Neural progenitor cell (in vitro differentiated cells): ENCODE results near the gene RALGAPA2. TPM values are rescaled to one million over a fixed set of nuclear protein-coding genes. Genes with fewer than 3 reads are reported as not detected.

Experiments
- DNase-seq: peaks from one replicate; pipeline ENCODE4 v3.0.0-alpha.2; 2016; ENCODE audit warnings: low spot score
- H2AFZ ChIP-seq: fragments of 200-600 bp; sonication (generic); replicated peaks from 2 replicates; pipeline ENCODE4 v1.6.1; 2016; ENCODE audit warnings: antibody characterized with exemption
- H3F3A ChIP-seq: fragments of 200-600 bp; sonication (generic); 2 replicates; pipeline ENCODE4 v1.6.1; 2016; ENCODE audit warnings: antibody characterized with exemption, low read depth
- H3K27ac ChIP-seq: fragments of 200-600 bp; sonication (generic); 2 replicates; pipeline ENCODE4 v1.5.1; 2016; ENCODE audit warnings: mild to moderate bottlenecking
- H3K27me3 ChIP-seq: fragments of 200-600 bp; sonication (generic); 2 replicates; pipeline ENCODE4 v1.6.1; 2016; ENCODE audit warnings: mild to moderate bottlenecking, moderate library complexity
- H3K36me3 ChIP-seq: fragments of 200-600 bp; sonication (generic); 2 replicates; pipeline ENCODE4 v1.5.1; 2016
- H3K4me1 ChIP-seq: fragments of 200-600 bp; sonication (generic); 2 replicates; pipeline ENCODE4 v1.6.1; 2016; ENCODE audit warnings: mixed run types
- H3K4me2 ChIP-seq: fragments of 200-600 bp; sonication (generic); 2 replicates; pipeline ENCODE4 v1.6.1; 2016
- H3K4me3 ChIP-seq: fragments of 200-600 bp; sonication (generic); 2 replicates; pipeline ENCODE4 v1.5.1; 2016
- H3K79me2 ChIP-seq: fragments of 200-600 bp; sonication (generic); 2 replicates; pipeline ENCODE4 v1.6.1; 2016; ENCODE audit warnings: low read depth
- H3K9ac ChIP-seq: fragments of 200-600 bp; sonication (generic); 2 replicates; pipeline ENCODE4 v1.6.1; 2016
- H3K9me3 ChIP-seq: fragments of 200-600 bp; sonication (generic); 2 replicates; pipeline ENCODE4 v1.5.1; 2016; ENCODE audit warnings: low read depth
- H4K20me1 ChIP-seq: fragments of 200-600 bp; sonication (generic); 2 replicates; pipeline ENCODE4 v1.6.1; 2016; ENCODE audit warnings: low read depth
- H3K27ac Mint-ChIP-seq: 3 replicates; pipeline ENCODE4 v1.8.0; 2021; ENCODE audit warnings: mixed read lengths
- H3K27me3 Mint-ChIP-seq: 2 replicates; pipeline ENCODE4 v1.8.0; 2022; ENCODE audit warnings: low read depth, mild to moderate bottlenecking, inconsistent platforms, moderate library complexity, mixed read lengths; ENCODE audit not compliant: insufficient read depth
- H3K36me3 Mint-ChIP-seq: 3 replicates; pipeline ENCODE4 v1.8.0; 2021; ENCODE audit warnings: mixed read lengths
- H3K4me1 Mint-ChIP-seq: 3 replicates; pipeline ENCODE4 v1.8.0; 2021; ENCODE audit warnings: mixed read lengths
- H3K4me3 Mint-ChIP-seq: 3 replicates; pipeline ENCODE4 v1.8.0; 2021; ENCODE audit warnings: mild to moderate bottlenecking, moderate library complexity, mixed read lengths
- H3K9me3 Mint-ChIP-seq: 3 replicates; pipeline ENCODE4 v1.8.0; 2020; ENCODE audit warnings: mixed read lengths
- CTCF ChIP-seq: fragments of 200-600 bp; sonication (generic); IDR thresholded peaks from 2 replicates; pipeline ENCODE4 v1.5.1; 2017; ENCODE audit warnings: antibody characterized with exemption, mild to moderate bottlenecking
- EZH2 ChIP-seq: fragments of 200-600 bp; sonication (generic); IDR thresholded peaks from 2 replicates; pipeline ENCODE4 v1.6.1; 2017; ENCODE audit warnings: antibody characterized with exemption, mild to moderate bottlenecking, moderate library complexity
- EZH2phosphoT487 ChIP-seq: fragments of 200-600 bp; sonication (generic); IDR thresholded peaks from 2 replicates; pipeline ENCODE4 v1.6.1; 2017; ENCODE audit warnings: antibody characterized with exemption
- total RNA-seq: library from RNA; depleted of rRNA; stranded (reverse); fragments of >200 nt; gene quantifications from 2 replicates; pipeline ENCODE4 v1.2.3, GENCODE V29; 2015; ENCODE audit warnings: low replicate concordance

RALGAPA2 gene
- total RNA-seq, 1 donor from 2014 or later: 25.9 TPM

DNA sequence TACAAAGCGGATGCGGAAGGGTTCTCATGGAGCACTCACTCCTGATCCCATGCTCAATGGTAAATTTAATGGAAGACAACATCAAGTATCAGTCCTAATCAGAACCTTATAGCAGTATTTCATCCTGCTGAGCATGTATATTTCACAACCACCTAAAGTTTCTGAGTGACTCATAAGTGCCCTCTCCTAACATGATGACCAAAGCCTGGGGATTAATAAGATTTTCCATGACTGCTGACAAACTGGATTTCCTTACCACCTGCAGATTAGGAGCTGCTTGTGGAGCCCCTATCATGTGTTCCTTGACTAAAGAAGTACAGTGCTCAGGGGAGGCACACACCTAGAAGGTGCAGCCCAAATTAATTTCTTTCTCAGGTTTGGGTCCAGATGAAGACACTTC is 231.8 kb downstream of the RALGAPA2 start:
- Mint-ChIP-seq H3K4me3 (no peak overlapping the region), H3K9me3 (peaks cover 5% of the 10 kb centered on the region), H3K27me3 (no peaks in the 10 kb centered on the region), H3K36me3 (peaks cover 2% of the 10 kb centered on the region), H3K4me1 (peaks cover 8% of the 10 kb centered on the region), H3K27ac (no peak overlapping the region)
- Histone ChIP-seq H3K4me1 (peaks cover 19% of the 10 kb centered on the region), H4K20me1 (no peaks in the 10 kb centered on the region), H3K27me3 (no peaks in the 10 kb centered on the region), H3K9ac (no peak overlapping the region), H3K27ac (no peak overlapping the region), H2AFZ (no peak overlapping the region), H3K9me3 (no peaks in the 10 kb centered on the region), H3K79me2 (no peaks in the 10 kb centered on the region), H3K36me3 (no peaks in the 10 kb centered on the region), H3K4me3 (no peak overlapping the region), H3K4me2 (no peak overlapping the region), H3F3A (no peaks in the 10 kb centered on the region)
- TF ChIP-seq CTCF: no peak
- no peak for TF ChIP-seq EZH2
- TF ChIP-seq EZH2phosphoT487: no peak
- DNase-seq: no peak

DNA sequence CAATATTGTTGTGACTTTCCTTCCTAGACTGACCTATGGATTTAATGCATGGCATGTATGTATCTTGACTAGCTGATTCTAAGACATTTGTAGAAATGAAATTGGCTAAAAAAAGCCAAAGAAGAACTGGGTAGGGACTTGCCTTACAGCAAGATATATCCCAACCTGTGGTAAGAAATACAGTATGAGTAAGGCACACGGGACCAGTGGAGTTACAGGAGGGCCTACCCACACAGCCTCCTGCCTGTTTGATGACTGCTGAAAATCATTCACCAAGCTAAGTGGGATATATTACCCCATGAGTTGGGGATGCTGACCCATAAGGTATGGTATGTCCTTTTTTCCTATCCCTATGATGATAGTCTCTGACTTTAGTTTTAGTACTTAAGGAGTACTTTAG is 232.3 kb downstream of the RALGAPA2 start:
- Histone ChIP-seq H3K9me3 (no peaks in the 10 kb centered on the region), H3K27me3 (no peaks in the 10 kb centered on the region), H3K4me1 (peaks cover 19% of the 10 kb centered on the region), H3K4me2 (no peak overlapping the region), H3K36me3 (no peaks in the 10 kb centered on the region), H4K20me1 (no peaks in the 10 kb centered on the region), H3K9ac (no peak overlapping the region), H3F3A (no peaks in the 10 kb centered on the region), H3K27ac (no peak overlapping the region), H3K4me3 (no peak overlapping the region), H2AFZ (no peak overlapping the region), H3K79me2 (no peaks in the 10 kb centered on the region)
- H3K9me3 Mint-ChIP-seq: peaks cover 10% of the 10 kb centered on the region
- TF ChIP-seq EZH2: no peak
- no peak for TF ChIP-seq EZH2phosphoT487
- no peak for TF ChIP-seq CTCF
- no peak overlapping the region for H3K4me3 Mint-ChIP-seq
- H3K27ac Mint-ChIP-seq: no peak overlapping the region
- H3K36me3 Mint-ChIP-seq: peaks cover 6% of the 10 kb centered on the region
- H3K4me1 Mint-ChIP-seq: peaks cover 8% of the 10 kb centered on the region
- H3K27me3 Mint-ChIP-seq: no peaks in the 10 kb centered on the region
- DNase-seq: no peak

DNA sequence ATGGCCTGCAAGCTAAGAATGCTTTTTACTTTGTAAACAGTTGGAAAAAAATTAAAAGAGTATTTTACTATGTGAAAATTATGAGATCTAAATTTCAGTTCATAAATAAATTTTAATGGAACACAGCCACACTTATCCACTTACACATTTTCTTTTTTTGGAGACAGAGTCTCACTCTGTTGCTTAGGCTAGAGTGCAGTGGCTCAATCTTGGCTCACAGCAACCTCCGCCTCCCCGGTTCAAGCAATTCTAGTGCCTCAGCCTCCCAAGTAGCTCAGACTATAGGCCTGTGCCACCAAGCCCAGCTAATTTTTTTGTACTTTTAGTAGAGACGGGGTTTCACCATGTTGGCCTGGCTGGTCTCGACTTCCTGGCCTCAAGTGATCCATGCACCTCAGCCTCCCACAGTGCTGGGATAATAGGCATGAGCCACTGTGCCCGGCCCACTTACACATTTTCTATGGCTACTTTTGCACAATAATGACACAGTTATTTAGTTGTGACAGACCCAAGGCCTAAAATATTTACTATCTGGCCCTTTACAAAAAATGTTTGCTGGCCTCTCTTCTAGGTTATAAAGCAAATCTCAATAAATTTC is 234.9 kb downstream of the RALGAPA2 start:
- Histone ChIP-seq H2AFZ (no peak overlapping the region), H3F3A (no peaks in the 10 kb centered on the region), H3K36me3 (no peaks in the 10 kb centered on the region), H4K20me1 (no peaks in the 10 kb centered on the region), H3K4me2 (peak overlapping the region; percentile 21), H3K27ac (no peak overlapping the region), H3K27me3 (no peaks in the 10 kb centered on the region), H3K4me3 (no peak overlapping the region), H3K9me3 (no peaks in the 10 kb centered on the region), H3K79me2 (no peaks in the 10 kb centered on the region), H3K4me1 (peaks cover 19% of the 10 kb centered on the region), H3K9ac (no peak overlapping the region)
- Mint-ChIP-seq H3K27me3 (peaks cover 4% of the 10 kb centered on the region), H3K4me3 (no peak overlapping the region), H3K9me3 (peaks cover 10% of the 10 kb centered on the region), H3K4me1 (peaks cover 14% of the 10 kb centered on the region), H3K27ac (no peak overlapping the region), H3K36me3 (peaks cover 10% of the 10 kb centered on the region)
- no peak for DNase-seq
- no peak for TF ChIP-seq CTCF
- TF ChIP-seq EZH2phosphoT487: no peak
- no peak for TF ChIP-seq EZH2
